Psoas muscle (tissue), 8 donors: ENCODE results near the gene PMPCA. TPM values are rescaled to one million over a fixed set of nuclear protein-coding genes. Genes with fewer than 3 reads are reported as not detected.
A peak's percentile ranks its signal among the peaks of the same experiment; 100 is the strongest.

Experiments used
- ATAC-seq, 4 donors: fragments of 200-7000 bp; cut with Tn5 transposase; one replicate each; pipeline ENCODE4 v1.9.1; 2020; ENCODE audit warnings: moderate library complexity in 3 of 4, mild to moderate bottlenecking in 2 of 4
- DNase-seq, 2 donors: peaks; one replicate each; pipeline ENCODE4 v3.0.0-alpha.2; 2020
- H3K27ac ChIP-seq: fragments of 200-600 bp; one replicate; pipeline ENCODE4 v1.8.0; 2022
- H3K27me3 ChIP-seq, 3 donors: fragments of 200-600 bp in 1 of 3; one replicate each; pipeline versions ENCODE4 v1.6.1 to v1.8.0; 2013 to 2022; ENCODE audit warnings: low read length in 2 of 3, mild to moderate bottlenecking in 2 of 3, moderate library complexity in 1 of 3; ENCODE audit not compliant: insufficient read depth in 3 of 3
- H3K36me3 ChIP-seq, 2 donors: fragments of 200-600 bp in 1 of 2; one replicate each; pipeline versions ENCODE4 v1.6.1 to v1.8.0; 2013 to 2022; ENCODE audit warnings: low read depth in 1 of 2, mild to moderate bottlenecking in 1 of 2, moderate library complexity in 1 of 2; ENCODE audit not compliant: insufficient read depth in 1 of 2
- H3K4me1 ChIP-seq: fragments of 200-600 bp; one replicate; pipeline ENCODE4 v1.8.0; 2022
- H3K4me3 ChIP-seq: fragments of 200-600 bp; one replicate; pipeline ENCODE4 v1.8.0; 2022; ENCODE audit warnings: mild to moderate bottlenecking
- H3K9me3 ChIP-seq: fragments of 200-600 bp; one replicate; pipeline ENCODE4 v1.8.0; 2022
- CTCF ChIP-seq: fragments of 200-600 bp; IDR thresholded peaks from one replicate; pipeline ENCODE4 v1.8.0; 2022; ENCODE audit warnings: antibody characterized with exemption
- WGBS, 3 donors: extraction: QIAGEN DNeasy Blood & Tissue Kit; methylation state at CpG; one replicate each; pipeline versions ENCODE4 v1.1.6 to v1.1.7; 2013; 5-methylcytosine and 5-hydroxymethylcytosine counted together
- intact Hi-C, 2 donors: fragments of 100-400 bp; cut with DNase I; formaldehyde crosslinking; loops; one replicate each; pipeline versions ENCODE4 v1.11.0 to v1.14.2; 2022
- polyA plus RNA-seq, 3 donors: library from polyadenylated mRNA; stranded (reverse); fragments of 200-250 nt; gene quantifications; one replicate each; pipeline ENCODE4 v1.2.3, GENCODE V29; 2013
- total RNA-seq, 4 donors: library from RNA; stranded (reverse); fragmentation: NEBNext Ultra II Directional in 2 of 4; extraction: Animal tissue kit (Norgen Biotek cat#: 25700) in 2 of 4; gene quantifications; one replicate each; pipeline versions ENCODE4 v1.2.1 to v1.2.4, GENCODE V29; 2021 to 2023
- donor health status: healthy with polysubstance abuse.
- donor health status: DM: no; HTN: no; CAD: no; lungs with moderate emphysema.
- donor health status: Bipolar disorder and iron deficiency.
- donor health status: healthy.
- donor health status: DM: yes; HTN: yes; CAD: no.
- donor health status: DM: no; HTN: no; CAD: no.
- donor health status: DM: no; HTN: no; CAD: no.
- donor health status: DM: yes; HTN: yes; CAD: no.

Gene PMPCA
- total and polyA plus RNA-seq, 7 donors, result 42.4 to 116 (median 63.6) TPM

GRCh38 chr9:136436055-136436634 is 25.7 kb downstream of the PMPCA start:
- H3K27ac ChIP-seq, result no peak overlapping the region
- no peak for TF ChIP-seq CTCF
- H3K9me3 ChIP-seq, result no peaks in the 10 kb centered on the region
- H3K36me3 ChIP-seq, result peaks cover 0 to 34% of the 10 kb centered on the region in 2 donors
- H3K27me3 ChIP-seq, result no peaks in the 10 kb centered on the region
- ATAC-seq (no peak), DNase-seq (no peak)
- WGBS, 3 donors, result 84 to 91% (median 88%) methylated on average over 24 to 25 of the region's 25 CpGs
- H3K4me1 ChIP-seq, result peaks cover 26% of the 10 kb centered on the region
- H3K4me3 ChIP-seq, result peak overlapping the region; percentile 11
- intact Hi-C loops, result no loop called here

- DNase-seq, result no peak
- 47 to 71% (median 65%) methylated on average over 8 of the region's 8 CpGs for WGBS, 3 donors
- no peak for TF ChIP-seq CTCF
- Histone ChIP-seq H3K4me3 (peak overlapping the region; percentile 95), H3K27ac (no peak overlapping the region), H3K9me3 (no peaks in the 10 kb centered on the region), H3K4me1 (peaks cover 26% of the 10 kb centered on the region), H3K27me3 (no peaks in the 10 kb centered on the region), H3K36me3 (peaks cover 0 to 39% of the 10 kb centered on the region in 2 donors)
- ATAC-seq, result peak; percentile 15 to 33 (median 22)
- intact Hi-C loops, result no loop called here
These were observed 27.0 kb downstream of the PMPCA start for GRCh38 chr9:136437430-136437829.

GRCh38 chr9:136437839-136438547 is 27.5 kb downstream of the PMPCA start:
- intact Hi-C loops, result no loop called here
- TF ChIP-seq CTCF, result no peak
- DNase-seq, result no peak
- Histone ChIP-seq H3K36me3 (peaks cover 0 to 39% of the 10 kb centered on the region in 2 donors), H3K4me1 (peaks cover 26% of the 10 kb centered on the region), H3K9me3 (no peaks in the 10 kb centered on the region), H3K4me3 (peak overlapping the region; percentile 95), H3K27me3 (no peaks in the 10 kb centered on the region), H3K27ac (no peak overlapping the region)
- WGBS, 3 donors, result 52 to 54% (median 53%) methylated on average over 37 of the region's 37 CpGs
- no peak for ATAC-seq

- Histone ChIP-seq H3K36me3 (peaks cover 0 to 45% of the 10 kb centered on the region in 2 donors), H3K27me3 (no peaks in the 10 kb centered on the region), H3K27ac (peak overlapping the region; percentile 79), H3K9me3 (no peaks in the 10 kb centered on the region), H3K4me1 (peaks cover 26% of the 10 kb centered on the region), H3K4me3 (peak overlapping the region; percentile 95)
- TF ChIP-seq CTCF, result no peak
- WGBS, 3 donors, result 0 to 1% (median 1%) methylated on average over 58 to 91 of the region's 91 CpGs
- intact Hi-C loops, result no loop called here
- DNase-seq, result no peak
- peak; percentile 11 to 45 (median 34) for ATAC-seq
These were observed 28.4 kb downstream of the PMPCA start for GRCh38 chr9:136438548-136439480.
